HepG2 (cell line): ENCODE data around the gene CFL1. TPM values are rescaled to one million over a fixed set of nuclear protein-coding genes. Genes with fewer than 3 reads are reported as not detected.

Experiments
- ARNT ChIP-seq: fragments of 450-650 bp; IDR thresholded peaks from 2 replicates; pipeline ENCODE4 v1.6.1; 2017
- BCL3 ChIP-seq: sonication (generic); formaldehyde crosslinking; IDR thresholded peaks from 2 replicates; pipeline ENCODE4 v1.5.1; 2020; ENCODE audit warnings: mild to moderate bottlenecking, missing genetic modification reagents, moderate library complexity
- CBFB ChIP-seq: sonication (generic); formaldehyde crosslinking; IDR thresholded peaks from 2 replicates; pipeline ENCODE4 v1.4.0; 2020; ENCODE audit warnings: missing genetic modification reagents
- CSRNP2 ChIP-seq: sonication (generic); formaldehyde crosslinking; conservative IDR thresholded peaks from 2 replicates; pipeline ENCODE4 v1.8.0; 2022; ENCODE audit warnings: low read depth, missing genetic modification reagents
- GTF2F1 ChIP-seq: fragments of 150-350 bp; IDR thresholded peaks from 2 replicates; pipeline ENCODE4 v1.6.1; 2014; ENCODE audit warnings: low read length
- HNF1B ChIP-seq: sonication (generic); formaldehyde crosslinking; IDR thresholded peaks from 2 replicates; pipeline ENCODE4 v1.5.1; 2020; ENCODE audit warnings: mild to moderate bottlenecking, moderate library complexity, missing genetic modification reagents
- KDM6A ChIP-seq: IDR thresholded peaks from 2 replicates; pipeline ENCODE4 v1.6.1; 2016; ENCODE audit warnings: low read depth
- MAF1 ChIP-seq: sonication (generic); formaldehyde crosslinking; IDR thresholded peaks from 2 replicates; pipeline ENCODE4 v1.5.0; 2020; ENCODE audit warnings: missing genetic modification reagents, borderline replicate concordance
- MXD4 ChIP-seq: IDR thresholded peaks from 2 replicates; pipeline ENCODE4 v1.6.1; 2016; ENCODE audit warnings: mild to moderate bottlenecking, missing biosample characterization, missing genetic modification reagents
- PAF1 ChIP-seq: IDR thresholded peaks from 2 replicates; pipeline ENCODE4 v1.6.1; 2016; ENCODE audit warnings: missing genetic modification reagents, missing compliant biosample characterization
- SNAPC2 ChIP-seq: sonication (generic); formaldehyde crosslinking; IDR thresholded peaks from 2 replicates; pipeline ENCODE4 v1.8.1; 2022; ENCODE audit warnings: mild to moderate bottlenecking, missing genetic modification reagents
- YEATS2 ChIP-seq: sonication (generic); formaldehyde crosslinking; IDR thresholded peaks from 2 replicates; pipeline ENCODE4 v1.4.0; 2020; ENCODE audit warnings: missing genetic modification reagents, borderline replicate concordance
- ZNF34 ChIP-seq: sonication (generic); formaldehyde crosslinking; IDR thresholded peaks from 2 replicates; pipeline ENCODE4 v1.4.0; 2020; ENCODE audit warnings: mild to moderate bottlenecking, missing genetic modification reagents, borderline replicate concordance
- ZNF687 ChIP-seq: sonication (generic); formaldehyde crosslinking; IDR thresholded peaks from 2 replicates; pipeline ENCODE4 v1.5.1; 2020; ENCODE audit warnings: mild to moderate bottlenecking, missing genetic modification reagents, moderate library complexity
- ZNF740 ChIP-seq: sonication (generic); formaldehyde crosslinking; IDR thresholded peaks from 2 replicates; pipeline ENCODE4 v1.4.0; 2020; ENCODE audit warnings: missing genetic modification reagents
- ZNF883 ChIP-seq: sonication (generic); formaldehyde crosslinking; IDR thresholded peaks from 2 replicates; pipeline ENCODE4 v1.5.1; 2020; ENCODE audit warnings: mild to moderate bottlenecking, missing genetic modification reagents; ENCODE audit errors: not compliant biosample characterization
- polyA plus RNA-seq, 8 experiments: library from polyadenylated mRNA; depleted of rRNA in 3 of 8; stranded (reverse) in 7 of 8; unstranded in 1 of 8; fragments of >200 nt; fragmentation: Illumina TruSeq in 4 of 8; extraction: Trizol in 4 of 8; gene quantifications; 2 replicates each; pipeline versions ENCODE4 v1.2.1 to v1.2.3, GENCODE V29; 2011 to 2016; ENCODE audit warnings: low read depth in 4 of 8, missing spikeins in 1 of 8, mixed read lengths in 1 of 8; ENCODE audit not compliant: insufficient read depth in 1 of 8
- total RNA-seq, 5 experiments: library from RNA; depleted of rRNA; stranded (reverse); fragments of >200 nt; fragmentation: Illumina TruSeq; extraction: Trizol; gene quantifications; 2 replicates each; pipeline ENCODE4 v1.2.3, GENCODE V29; 2016; ENCODE audit warnings: low read depth in 1 of 5

The CFL1 gene
- total and polyA plus RNA-seq, 2 of the 13 experiments (the other 11 are each of a cell fraction or from before 2014, with no cell fraction given) = 379 to 383 TPM

- TF ChIP-seq MXD4 (CRISPR knock-in tag) = peak; percentile 65; the same call in 1 of the 2 replicates
- TF ChIP-seq ZNF883 = no peak
- no peak for TF ChIP-seq BCL3 (CRISPR knock-in tag)
- no peak for TF ChIP-seq GTF2F1
- TF ChIP-seq KDM6A (CRISPR knock-in tag) = no peak
- no peak for TF ChIP-seq ZNF34
- TF ChIP-seq YEATS2 (CRISPR knock-in tag) = peak; percentile 71; the same call in 1 of the 2 replicates
- peak; percentile 63 for TF ChIP-seq ZNF687
- no peak for TF ChIP-seq ZNF740 (CRISPR knock-in tag)
- no peak for TF ChIP-seq CSRNP2 (CRISPR knock-in tag)
- TF ChIP-seq CBFB (CRISPR knock-in tag) = peak; percentile 50; the same call in 1 of the 2 replicates
- TF ChIP-seq ARNT = no peak
- no peak for TF ChIP-seq PAF1 (CRISPR knock-in tag)
- peak; percentile 78 for TF ChIP-seq HNF1B (CRISPR knock-in tag)
- TF ChIP-seq MAF1 (CRISPR knock-in tag) = no peak
- TF ChIP-seq SNAPC2 (CRISPR knock-in tag) = no peak
These were observed 42.3 kb upstream of the CFL1 start, which contains the start of gene FOSL1 (continued) for GRCh38 chr11:65900125-65900898.
